ENCODE measurements around the gene PAK1IP1. TPM values are rescaled to one million over a fixed set of nuclear protein-coding genes. Genes with fewer than 3 reads are reported as not detected.

The PAK1IP1 gene
- total and polyA plus RNA-seq, 2 experiments from 2014 or later = 22.8 to 28.1 TPM

- H3K27me3 ChIP-seq (replicated peaks; ENCODE audit: insufficient read depth) = no peaks in the 10 kb centered on the region
- H3K9ac ChIP-seq = no peak overlapping the region
- no peaks in the 10 kb centered on the region for H3K9me2 ChIP-seq (ENCODE audit: insufficient read depth)
- no peak overlapping the region for H3K4me2 ChIP-seq (ENCODE audit: unreplicated experiment)
- H3K36me3 ChIP-seq (ENCODE audit: low read depth) = no peaks in the 10 kb centered on the region
- H2AFZ ChIP-seq = no peak overlapping the region
- H3K4me3 ChIP-seq = no peak overlapping the region
- H3K27ac ChIP-seq = no peak overlapping the region
- no peaks in the 10 kb centered on the region for H3K79me2 ChIP-seq (ENCODE audit: insufficient read depth)
- no peaks in the 10 kb centered on the region for H4K20me1 ChIP-seq (ENCODE audit: insufficient read depth)
- TF ChIP-seq EZH2phosphoT487 (IDR thresholded peaks at IDR 0.05; ENCODE audit: insufficient read depth, low read depth) (no peak), EZH2 (IDR thresholded peaks at IDR 0.05; ENCODE audit: insufficient read depth, poor library complexity, severe bottlenecking) (no peak)
- no peaks in the 10 kb centered on the region for H3F3A ChIP-seq (ENCODE audit: insufficient read depth)
- DNase-seq = no peak
- in situ Hi-C loops (cut with MboI) = no loop called here
- H3K4me1 ChIP-seq (ENCODE audit: insufficient read depth) = no peaks in the 10 kb centered on the region
- no peaks in the 10 kb centered on the region for H3K9me3 ChIP-seq (ENCODE audit: low read depth)
Observed at GRCh38 chr6:10682355-10682988, 12.3 kb upstream of the PAK1IP1 start.

- Histone ChIP-seq H3K9me3 (ENCODE audit: low read depth) (no peaks in the 10 kb centered on the region), H3K4me1 (ENCODE audit: insufficient read depth) (no peaks in the 10 kb centered on the region), H3K79me2 (ENCODE audit: insufficient read depth) (no peaks in the 10 kb centered on the region), H3K4me2 (ENCODE audit: unreplicated experiment) (no peak overlapping the region), H3K4me3 (no peak overlapping the region), H4K20me1 (ENCODE audit: insufficient read depth) (no peaks in the 10 kb centered on the region), H3K27me3 (replicated peaks; ENCODE audit: insufficient read depth) (no peaks in the 10 kb centered on the region), H3K9ac (no peak overlapping the region), H3F3A (ENCODE audit: insufficient read depth) (no peaks in the 10 kb centered on the region), H3K27ac (no peak overlapping the region), H3K36me3 (ENCODE audit: low read depth) (no peaks in the 10 kb centered on the region), H2AFZ (no peak overlapping the region), H3K9me2 (ENCODE audit: insufficient read depth) (no peaks in the 10 kb centered on the region)
- DNase-seq = no peak
- 39 to 46% methylated on average over 5 of the region's 5 CpGs for WGBS, 2 experiments (ENCODE audit: low coverage in 1 of 2, low lambda C conversion rate in 2 of 2, missing lambda C conversion rate in 2 of 2)
- in situ Hi-C loops (cut with MboI) = no loop called here
- TF ChIP-seq EZH2phosphoT487 (IDR thresholded peaks at IDR 0.05; ENCODE audit: insufficient read depth, low read depth) (no peak), EZH2 (IDR thresholded peaks at IDR 0.05; ENCODE audit: insufficient read depth, poor library complexity, severe bottlenecking) (no peak)
Observed at GRCh38 chr6:10684618-10685017, 10.2 kb upstream of the PAK1IP1 start.

- Histone ChIP-seq H3K4me2 (ENCODE audit: unreplicated experiment) (no peak overlapping the region), H3K9me2 (ENCODE audit: insufficient read depth) (no peaks in the 10 kb centered on the region), H3K4me3 (no peak overlapping the region), H3K4me1 (ENCODE audit: insufficient read depth) (no peaks in the 10 kb centered on the region), H3K9ac (no peak overlapping the region), H3F3A (ENCODE audit: insufficient read depth) (no peaks in the 10 kb centered on the region), H2AFZ (no peak overlapping the region), H3K36me3 (ENCODE audit: low read depth) (no peaks in the 10 kb centered on the region), H3K27ac (no peak overlapping the region), H3K27me3 (replicated peaks; ENCODE audit: insufficient read depth) (no peaks in the 10 kb centered on the region), H3K9me3 (ENCODE audit: low read depth) (no peaks in the 10 kb centered on the region), H3K79me2 (ENCODE audit: insufficient read depth) (no peaks in the 10 kb centered on the region), H4K20me1 (ENCODE audit: insufficient read depth) (no peaks in the 10 kb centered on the region)
- WGBS, 2 experiments (ENCODE audit: low coverage in 1 of 2, low lambda C conversion rate in 2 of 2, missing lambda C conversion rate in 2 of 2) = 47 to 54% methylated on average over 3 of the region's 3 CpGs
- no peak for DNase-seq
- no peak for TF ChIP-seq EZH2phosphoT487 (IDR thresholded peaks at IDR 0.05; ENCODE audit: insufficient read depth, low read depth)
- TF ChIP-seq EZH2 (IDR thresholded peaks at IDR 0.05; ENCODE audit: insufficient read depth, poor library complexity, severe bottlenecking) = no peak
- in situ Hi-C loops (cut with MboI) = no loop called here
Observed at GRCh38 chr6:10685092-10685915, 9.5 kb upstream of the PAK1IP1 start.

GRCh38 chr6:10686901-10687300, 7.9 kb upstream of the PAK1IP1 start:
- in situ Hi-C loops (cut with MboI) = no loop called here
- DNase-seq = no peak
- no peaks in the 10 kb centered on the region for H3K9me2 ChIP-seq (ENCODE audit: insufficient read depth)
- H3K9ac ChIP-seq = no peak overlapping the region
- H3K36me3 ChIP-seq (ENCODE audit: low read depth) = no peaks in the 10 kb centered on the region
- TF ChIP-seq EZH2phosphoT487 (IDR thresholded peaks at IDR 0.05; ENCODE audit: insufficient read depth, low read depth) (no peak), EZH2 (IDR thresholded peaks at IDR 0.05; ENCODE audit: insufficient read depth, poor library complexity, severe bottlenecking) (no peak)
- H3K27ac ChIP-seq = no peak overlapping the region
- no peaks in the 10 kb centered on the region for H3K79me2 ChIP-seq (ENCODE audit: insufficient read depth)
- H3K4me3 ChIP-seq = no peak overlapping the region
- no peaks in the 10 kb centered on the region for H3F3A ChIP-seq (ENCODE audit: insufficient read depth)
- 71 to 74% methylated on average over 8 of the region's 8 CpGs for WGBS, 2 experiments (ENCODE audit: low coverage in 1 of 2, low lambda C conversion rate in 2 of 2, missing lambda C conversion rate in 2 of 2)
- H2AFZ ChIP-seq = no peak overlapping the region
- H4K20me1 ChIP-seq (ENCODE audit: insufficient read depth) = no peaks in the 10 kb centered on the region
- no peaks in the 10 kb centered on the region for H3K4me1 ChIP-seq (ENCODE audit: insufficient read depth)
- no peaks in the 10 kb centered on the region for H3K9me3 ChIP-seq (ENCODE audit: low read depth)
- H3K27me3 ChIP-seq (replicated peaks; ENCODE audit: insufficient read depth) = no peaks in the 10 kb centered on the region
- H3K4me2 ChIP-seq (ENCODE audit: unreplicated experiment) = no peak overlapping the region

Measured in GM23248 (cell line).